ENCODE data around the gene FKRP.

Gene FKRP

DNA sequence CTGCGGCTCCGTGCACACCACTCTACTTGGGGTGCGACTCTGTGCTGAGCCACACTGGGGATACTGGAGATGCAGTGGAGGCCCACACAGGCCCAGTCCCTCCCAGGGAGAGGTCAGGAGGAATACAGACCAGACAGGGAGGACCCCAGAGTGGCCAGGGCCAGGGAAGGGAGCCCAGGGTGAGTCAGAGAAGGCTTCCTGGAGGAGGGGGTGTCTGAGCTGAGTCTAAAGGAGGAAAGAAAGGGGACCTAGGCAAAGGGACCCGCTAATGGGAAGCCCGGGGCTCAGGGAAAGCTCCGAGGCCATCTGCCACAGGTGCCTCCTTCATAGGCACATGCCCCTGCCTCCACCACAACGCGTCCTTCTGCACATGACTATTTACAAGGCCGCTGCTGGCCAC lies 15.7 kb upstream of the FKRP start:
- no peak for DNase-seq (ENCODE audit: low spot score)
- TF ChIP-seq, protein P1, sequence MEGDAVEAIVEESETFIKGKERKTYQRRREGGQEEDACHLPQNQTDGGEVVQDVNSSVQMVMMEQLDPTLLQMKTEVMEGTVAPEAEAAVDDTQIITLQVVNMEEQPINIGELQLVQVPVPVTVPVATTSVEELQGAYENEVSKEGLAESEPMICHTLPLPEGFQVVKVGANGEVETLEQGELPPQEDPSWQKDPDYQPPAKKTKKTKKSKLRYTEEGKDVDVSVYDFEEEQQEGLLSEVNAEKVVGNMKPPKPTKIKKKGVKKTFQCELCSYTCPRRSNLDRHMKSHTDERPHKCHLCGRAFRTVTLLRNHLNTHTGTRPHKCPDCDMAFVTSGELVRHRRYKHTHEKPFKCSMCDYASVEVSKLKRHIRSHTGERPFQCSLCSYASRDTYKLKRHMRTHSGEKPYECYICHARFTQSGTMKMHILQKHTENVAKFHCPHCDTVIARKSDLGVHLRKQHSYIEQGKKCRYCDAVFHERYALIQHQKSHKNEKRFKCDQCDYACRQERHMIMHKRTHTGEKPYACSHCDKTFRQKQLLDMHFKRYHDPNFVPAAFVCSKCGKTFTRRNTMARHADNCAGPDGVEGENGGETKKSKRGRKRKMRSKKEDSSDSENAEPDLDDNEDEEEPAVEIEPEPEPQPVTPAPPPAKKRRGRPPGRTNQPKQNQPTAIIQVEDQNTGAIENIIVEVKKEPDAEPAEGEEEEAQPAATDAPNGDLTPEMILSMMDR (IDR thresholded peaks at IDR 0.05; ENCODE audit: extremely low read depth, missing control alignments), result no peak

DNA sequence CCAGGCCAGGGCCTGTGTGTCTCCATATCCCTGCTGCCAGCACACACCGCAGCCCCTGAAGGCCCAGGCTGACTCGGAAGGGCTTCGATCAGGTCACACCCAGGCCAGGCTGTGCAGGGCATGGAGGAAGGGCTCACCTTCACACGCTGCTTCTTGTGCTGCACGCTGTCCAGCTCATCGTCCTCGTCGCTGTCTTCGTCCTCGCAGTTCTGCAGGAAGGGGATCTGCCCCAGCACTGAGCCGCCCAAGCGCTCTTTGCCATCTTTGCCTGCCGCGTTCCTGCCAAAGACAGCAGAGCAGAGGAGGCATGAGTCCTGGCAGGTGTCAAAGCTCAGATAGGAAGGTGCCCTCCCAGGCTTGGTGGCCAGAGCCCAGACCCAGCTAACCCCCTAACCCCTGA lies 15.3 kb upstream of the FKRP start:
- no peak for DNase-seq (ENCODE audit: low spot score)
- TF ChIP-seq, protein P1 (IDR thresholded peaks at IDR 0.05; ENCODE audit: extremely low read depth, missing control alignments), result no peak

DNA sequence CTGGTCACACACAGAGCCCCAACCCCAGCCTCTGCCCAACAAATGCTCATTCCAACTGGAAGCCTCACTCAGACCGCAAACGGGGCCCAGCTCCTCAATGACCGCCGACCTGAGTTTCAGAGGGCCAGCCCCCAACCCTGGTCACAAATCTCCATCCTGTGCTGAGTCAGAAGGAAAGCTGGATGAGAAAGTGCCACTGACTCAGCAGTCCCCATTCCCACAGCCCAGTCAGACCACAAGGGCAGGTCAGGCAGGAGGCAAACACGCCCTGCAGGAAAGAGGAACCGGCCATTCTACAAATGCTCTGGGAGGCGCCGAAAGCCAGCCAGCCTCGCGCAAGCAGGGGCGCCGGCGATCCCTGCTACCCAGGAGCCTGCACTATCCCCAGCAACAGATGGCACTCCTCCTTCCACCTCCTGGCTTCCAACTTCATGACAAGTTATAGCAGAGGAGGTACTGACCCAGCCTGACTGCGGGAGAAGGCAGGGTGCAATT lies 14.8 kb upstream of the FKRP start:
- no peak for DNase-seq (ENCODE audit: low spot score)
- TF ChIP-seq, protein P1 (IDR thresholded peaks at IDR 0.05; ENCODE audit: extremely low read depth, missing control alignments), result no peak

DNA sequence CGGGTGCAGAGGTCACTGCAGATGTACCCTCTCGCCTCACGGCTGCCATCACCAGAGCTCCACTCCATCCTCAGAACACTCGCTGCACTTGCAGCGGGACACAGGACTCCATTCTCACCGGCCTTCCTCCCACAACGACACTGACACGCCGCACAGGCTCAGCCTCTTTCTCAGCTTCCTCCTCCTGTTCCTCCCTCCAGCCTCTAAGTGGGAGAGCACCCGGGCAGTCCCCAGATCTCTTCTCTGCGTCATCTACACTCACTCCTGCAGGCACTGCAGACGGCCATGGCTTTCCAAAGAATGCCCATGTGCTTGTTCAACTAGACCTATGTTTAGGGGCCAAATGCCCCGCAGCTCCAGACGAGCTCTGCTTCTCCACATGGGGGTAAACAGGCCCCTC lies 14.3 kb upstream of the FKRP start:
- TF ChIP-seq, protein P1 (IDR thresholded peaks at IDR 0.05; ENCODE audit: extremely low read depth, missing control alignments), result no peak
- no peak for DNase-seq (ENCODE audit: low spot score)

DNA sequence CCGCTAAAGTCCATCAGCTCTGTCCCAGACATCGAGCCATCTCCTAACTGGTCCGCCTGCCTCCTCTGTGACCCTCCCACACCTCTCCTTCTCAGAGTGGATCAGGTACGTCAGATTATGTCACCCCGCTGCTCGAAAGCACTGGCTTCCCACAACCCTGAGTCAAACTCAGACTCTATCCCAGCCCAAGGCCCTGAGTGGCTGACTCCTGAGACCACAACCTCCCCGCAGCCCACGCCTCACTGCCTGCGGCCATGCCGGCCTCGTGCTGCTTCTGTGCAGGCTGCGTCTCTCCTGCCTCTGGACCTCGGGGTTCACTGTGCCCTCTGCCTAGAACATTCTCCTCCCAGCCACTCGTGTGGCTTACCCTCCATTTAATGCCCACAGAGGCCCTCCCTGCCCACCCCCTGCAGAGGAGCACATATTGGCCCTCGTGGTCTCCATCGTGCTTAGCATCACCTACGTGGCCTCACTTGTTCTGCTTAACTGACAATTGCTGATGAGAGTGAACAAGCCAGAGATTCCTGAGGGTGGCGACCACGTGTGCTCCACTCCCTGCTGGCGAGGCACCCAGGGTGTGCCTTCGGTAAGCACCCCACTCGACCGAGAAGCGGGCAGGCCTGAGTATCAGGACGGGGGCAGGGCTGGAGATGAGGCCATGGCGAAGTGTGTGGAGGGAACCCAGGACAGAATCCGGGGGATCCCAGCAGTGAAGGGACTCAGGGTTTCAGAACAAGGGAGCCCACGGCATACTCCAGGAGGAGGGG lies 13.5 kb upstream of the FKRP start:
- no peak for DNase-seq (ENCODE audit: low spot score)
- TF ChIP-seq, protein P1 (IDR thresholded peaks at IDR 0.05; ENCODE audit: extremely low read depth, missing control alignments), result no peak

DNA sequence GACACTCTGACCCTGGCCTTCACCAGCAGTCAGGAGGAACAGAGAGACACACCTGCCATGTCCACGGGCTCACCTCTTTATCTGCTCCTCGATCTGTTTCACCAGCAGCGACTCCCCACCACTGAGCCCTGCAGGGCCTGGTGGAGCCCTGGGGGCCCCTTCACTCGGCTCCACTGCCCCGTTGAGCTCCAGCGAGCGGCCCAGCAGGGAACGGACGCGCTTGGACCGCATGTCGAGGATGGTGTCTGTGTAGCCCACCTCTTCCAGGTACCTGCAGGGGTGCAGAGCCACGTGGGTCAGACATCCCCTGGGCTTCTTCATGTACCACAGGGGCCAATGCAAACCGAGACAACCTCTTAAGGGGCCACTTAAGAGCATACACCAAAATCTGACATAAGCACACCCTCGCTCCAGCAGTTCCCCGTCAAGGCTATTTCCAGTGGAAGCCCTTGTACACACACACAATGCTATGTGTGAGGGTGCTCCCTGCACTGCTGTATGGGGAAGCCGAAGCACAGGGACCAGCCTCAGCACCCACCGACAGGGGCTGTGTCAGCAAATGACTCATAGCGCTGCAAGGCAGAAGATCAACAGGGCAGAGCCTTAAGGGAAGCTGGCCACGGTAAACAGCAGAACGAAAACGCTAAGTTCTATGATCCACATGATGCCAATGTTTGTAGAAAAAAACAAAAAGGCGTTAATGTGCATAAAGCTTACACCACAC lies 12.7 kb upstream of the FKRP start:
- no peak for DNase-seq (ENCODE audit: low spot score)
- TF ChIP-seq, protein P1 (IDR thresholded peaks at IDR 0.05; ENCODE audit: extremely low read depth, missing control alignments), result no peak

DNA sequence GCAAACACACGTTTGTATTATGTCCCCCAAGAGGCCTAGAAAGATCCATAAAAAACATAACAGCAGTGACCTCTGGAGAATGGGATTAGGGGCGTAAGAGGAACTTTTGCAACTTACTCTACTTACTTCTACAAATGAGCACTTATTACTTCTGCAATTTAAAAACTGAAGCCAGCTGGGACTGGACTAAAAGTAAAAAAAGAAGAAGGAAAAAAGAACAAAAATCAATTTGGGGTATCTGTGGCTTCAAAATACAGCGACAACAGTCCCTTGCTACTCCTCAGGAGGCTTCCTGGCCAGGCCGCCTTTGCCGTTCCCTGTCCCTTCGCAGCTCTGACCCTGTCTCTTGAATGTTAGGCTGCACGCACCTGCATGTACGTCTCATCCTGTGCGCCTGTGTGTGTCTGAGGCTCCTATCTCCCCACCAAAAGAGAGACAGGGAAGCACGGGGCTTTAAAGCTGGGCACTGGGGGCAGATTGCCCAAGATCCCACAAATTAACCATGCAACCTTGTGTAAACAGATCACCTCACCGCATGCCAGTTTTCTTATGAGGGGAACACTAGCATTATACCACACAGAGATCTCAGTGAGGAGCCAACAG lies 12.1 kb upstream of the FKRP start:
- TF ChIP-seq, protein P1 (IDR thresholded peaks at IDR 0.05; ENCODE audit: extremely low read depth, missing control alignments), result no peak
- no peak for DNase-seq (ENCODE audit: low spot score)
